RCC 7860 (cell line): ENCODE measurements around the gene TCF3.
"Not testable (repeated sequence)": the region's sequence is repeated elsewhere in the genome, so short reads cannot be mapped to it uniquely, and the experiment has no call there.

ENCODE experiments used
- DNase-seq: peaks from one replicate; pipeline ENCODE4 v3.0.0-alpha.2; 2015; ENCODE audit warnings: low spot score
- FAIRE-seq: peaks from 2 replicates; lab custom pipeline; 2012; peaks lifted over from hg19 to GRCh38; lab: Jason Lieb, UNC

The TCF3 gene

DNA sequence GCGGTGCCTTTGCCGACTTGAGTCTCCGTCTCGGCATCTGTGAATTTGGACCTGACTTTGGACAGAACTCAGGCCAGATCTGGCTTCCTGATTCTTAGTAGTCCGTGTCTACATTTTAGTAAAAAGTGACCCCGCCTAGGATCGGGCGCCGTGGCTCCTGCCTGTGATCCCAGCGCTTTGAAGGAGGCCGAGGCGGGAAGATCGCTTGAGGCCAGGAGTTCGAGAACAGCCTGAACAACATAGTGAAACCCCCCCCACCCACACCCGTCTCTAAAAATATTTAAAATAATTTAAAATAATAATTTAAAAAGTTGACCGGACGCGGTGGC, 849 bp upstream of the TCF3 start:
- no peak for FAIRE-seq

GRCh38 chr19:1651568-1652291, 685 bp downstream of the TCF3 start:
- FAIRE-seq (no peak), DNase-seq (no peak)

More for the DNA sequence above, 849 bp upstream of the TCF3 start:
- DNase-seq = no peak

GRCh38 chr19:1650650-1651567, 1.5 kb downstream of the TCF3 start:
- DNase-seq (no peak), FAIRE-seq (no peak)

DNA sequence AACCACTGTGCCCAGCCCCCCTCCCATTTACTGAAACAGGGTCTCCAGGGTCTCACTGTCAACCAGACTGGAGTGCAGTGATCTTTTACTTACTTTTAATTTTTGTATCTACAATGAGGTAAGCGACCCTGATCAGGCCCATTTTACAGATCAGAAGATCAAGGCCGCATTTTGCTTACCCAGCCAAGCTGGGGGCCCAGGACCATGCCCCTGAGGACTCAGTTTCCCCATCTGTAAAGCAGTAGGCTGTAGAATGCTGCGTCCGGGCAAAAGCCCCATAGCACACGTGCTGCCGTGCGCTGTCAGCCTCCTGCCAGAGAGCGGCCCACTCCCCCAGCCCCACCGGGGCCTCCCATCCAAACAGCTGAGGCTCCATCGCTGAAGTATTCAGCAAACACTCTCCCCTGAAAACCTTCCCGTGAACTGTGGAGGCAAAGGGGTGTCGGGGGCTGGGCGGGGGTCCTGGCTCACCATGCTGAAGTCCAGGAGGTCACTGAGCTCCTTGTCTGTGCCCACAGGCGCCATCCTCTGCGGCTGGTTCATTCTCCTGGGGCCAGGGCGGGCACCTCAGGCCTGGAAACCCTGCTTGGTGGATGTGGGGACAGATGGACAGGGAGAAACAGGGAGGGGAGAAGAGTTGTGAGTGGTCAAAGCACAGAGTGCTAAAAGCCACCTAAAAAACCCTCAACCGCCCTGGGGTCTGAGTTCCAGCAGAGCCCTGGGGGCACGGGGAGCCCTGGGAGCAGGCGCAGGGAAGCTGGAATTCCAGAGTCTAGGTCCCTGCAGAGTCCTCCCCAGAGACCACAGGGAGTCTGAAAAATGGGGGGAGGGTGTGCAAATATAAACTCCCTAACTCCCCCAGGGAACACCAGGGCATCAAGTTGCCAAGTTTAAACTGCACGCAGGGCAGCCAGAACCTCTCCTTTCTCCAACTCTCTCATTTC, 2.4 kb downstream of the TCF3 start:
- no peak for DNase-seq

DNA sequence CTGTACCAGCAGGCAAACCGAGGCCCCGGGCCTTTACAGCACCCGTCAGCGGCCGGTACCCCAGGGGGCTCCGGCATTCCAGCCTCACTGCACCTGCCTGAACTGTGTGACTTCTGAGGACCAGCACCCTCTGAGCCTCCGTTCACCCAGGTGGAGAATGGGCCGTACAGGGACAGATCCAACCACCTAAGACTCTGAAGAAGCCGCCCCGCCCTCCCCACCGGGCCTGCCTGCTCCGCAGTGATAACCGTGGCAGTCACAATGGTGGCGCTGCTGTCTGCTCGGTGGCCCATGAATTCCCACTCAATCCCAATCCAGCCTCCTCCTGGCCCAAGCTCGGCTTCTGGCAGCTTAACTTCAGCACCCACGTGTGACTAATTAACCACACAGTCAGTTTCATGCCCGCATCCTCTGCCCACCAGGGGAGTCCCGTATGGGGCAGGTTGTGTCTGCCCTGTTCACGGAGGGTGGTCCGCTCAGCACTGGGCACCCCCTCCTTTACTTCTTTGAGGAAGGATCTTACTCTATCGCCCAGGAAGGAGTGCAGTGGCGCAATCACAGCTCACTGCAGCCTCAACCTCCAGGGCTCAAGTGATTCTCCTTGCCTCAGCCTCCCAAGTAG, 3.4 kb downstream of the TCF3 start:
- peak; percentile 51 for DNase-seq
- FAIRE-seq = no peak

More for the DNA sequence above, 2.4 kb downstream of the TCF3 start:
- no peak for FAIRE-seq

DNA sequence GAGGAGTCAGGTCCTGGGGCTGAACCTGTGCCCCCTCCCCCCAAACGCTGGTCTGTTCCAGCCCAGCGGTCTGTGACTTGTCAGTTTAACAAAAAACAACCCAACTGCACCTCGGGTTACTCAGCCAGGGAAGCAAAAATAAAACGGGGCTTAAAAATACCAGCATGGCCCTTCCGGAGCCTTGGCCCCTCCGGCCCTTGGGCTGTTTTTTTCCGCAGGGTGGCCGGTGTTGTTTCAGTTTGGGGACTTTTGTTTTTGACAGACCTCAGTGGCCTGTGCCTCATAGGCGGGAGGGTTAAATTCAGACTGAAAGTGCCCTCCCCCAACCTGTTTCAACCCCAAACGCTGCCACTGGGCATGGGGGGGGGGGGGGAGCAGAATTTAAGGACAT, 4.0 kb downstream of the TCF3 start:
- FAIRE-seq = no peak
- no peak for DNase-seq

DNA sequence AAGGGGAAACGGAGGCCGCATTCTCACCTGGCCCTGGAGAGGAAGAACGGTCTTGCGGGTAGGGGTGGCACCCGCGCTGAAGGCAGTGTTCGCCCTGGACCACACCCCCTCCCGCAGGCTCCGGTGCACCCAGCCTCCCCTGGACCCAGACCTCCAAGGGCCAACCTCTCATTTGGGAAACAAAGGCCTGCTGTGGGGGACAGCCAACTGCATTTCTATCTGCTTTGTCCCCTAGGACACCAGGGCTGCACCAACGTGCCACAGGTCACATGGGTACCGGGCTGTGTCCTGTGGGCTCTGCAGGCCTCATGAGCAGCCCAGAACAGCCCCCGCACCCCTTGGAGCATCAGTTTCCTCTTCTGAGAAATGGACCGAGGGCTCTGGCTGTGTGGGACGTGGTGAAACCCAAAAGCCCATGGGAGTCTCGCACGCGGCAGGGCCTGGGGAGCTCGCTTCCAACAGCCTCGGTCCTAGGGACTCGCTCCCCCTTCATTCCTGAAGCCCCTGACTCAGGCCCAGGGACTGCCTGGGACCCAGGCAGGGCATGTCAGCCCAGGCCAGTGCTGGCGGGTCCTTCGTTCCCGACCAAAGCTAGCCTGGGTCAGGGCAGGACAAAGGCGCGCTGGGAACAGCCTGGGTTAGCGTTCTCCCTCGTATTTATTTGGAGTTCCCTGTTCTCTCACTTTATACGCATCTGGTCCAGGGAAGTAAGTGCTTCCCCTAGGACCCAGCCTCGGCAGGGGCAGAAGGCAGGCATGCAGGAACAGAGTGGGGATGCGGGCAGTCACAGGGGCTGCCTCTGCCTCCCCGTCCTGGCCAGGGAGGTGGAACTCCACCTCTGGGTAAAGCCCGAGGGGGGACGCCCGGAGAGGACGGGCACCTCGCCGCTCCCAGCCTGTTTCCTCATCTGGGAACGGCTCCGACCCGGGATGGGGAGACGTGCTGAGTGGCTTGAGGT, 4.6 kb downstream of the TCF3 start:
- FAIRE-seq = no peak
- DNase-seq = no peak

GRCh38 chr19:1646659-1647453, 5.6 kb downstream of the TCF3 start:
- no peak for FAIRE-seq
- no peak for DNase-seq

DNA sequence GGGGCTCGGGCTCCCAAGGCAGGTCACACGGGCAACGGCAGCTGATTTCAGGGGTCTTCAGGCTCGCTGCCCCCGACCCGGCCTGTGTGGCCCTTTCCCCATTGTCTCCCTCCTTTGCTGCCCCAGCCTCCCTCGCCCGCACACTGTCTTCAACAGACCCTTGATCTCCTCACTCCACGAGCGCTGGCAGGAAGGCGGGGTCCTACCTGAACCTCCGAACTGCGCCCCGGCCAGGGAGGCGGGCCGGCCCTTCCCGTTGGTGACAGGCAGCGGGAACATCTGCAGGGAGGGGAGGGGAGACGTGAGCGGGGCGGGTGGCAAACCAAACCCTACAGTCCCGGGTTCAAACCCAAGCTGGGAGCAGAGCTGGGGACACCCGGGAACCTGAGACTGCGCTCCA, 6.3 kb downstream of the TCF3 start:
- no peak for DNase-seq
- no peak for FAIRE-seq

GRCh38 chr19:1645299-1645698, 7.1 kb downstream of the TCF3 start:
- DNase-seq = no peak
- FAIRE-seq = no peak

GRCh38 chr19:1644070-1644469, 8.3 kb downstream of the TCF3 start:
- FAIRE-seq (no peak), DNase-seq (no peak)

- not testable (repeated sequence) for FAIRE-seq, DNase-seq
Measured at GRCh38 chr19:1640893-1641448, 11.4 kb downstream of the TCF3 start.

DNA sequence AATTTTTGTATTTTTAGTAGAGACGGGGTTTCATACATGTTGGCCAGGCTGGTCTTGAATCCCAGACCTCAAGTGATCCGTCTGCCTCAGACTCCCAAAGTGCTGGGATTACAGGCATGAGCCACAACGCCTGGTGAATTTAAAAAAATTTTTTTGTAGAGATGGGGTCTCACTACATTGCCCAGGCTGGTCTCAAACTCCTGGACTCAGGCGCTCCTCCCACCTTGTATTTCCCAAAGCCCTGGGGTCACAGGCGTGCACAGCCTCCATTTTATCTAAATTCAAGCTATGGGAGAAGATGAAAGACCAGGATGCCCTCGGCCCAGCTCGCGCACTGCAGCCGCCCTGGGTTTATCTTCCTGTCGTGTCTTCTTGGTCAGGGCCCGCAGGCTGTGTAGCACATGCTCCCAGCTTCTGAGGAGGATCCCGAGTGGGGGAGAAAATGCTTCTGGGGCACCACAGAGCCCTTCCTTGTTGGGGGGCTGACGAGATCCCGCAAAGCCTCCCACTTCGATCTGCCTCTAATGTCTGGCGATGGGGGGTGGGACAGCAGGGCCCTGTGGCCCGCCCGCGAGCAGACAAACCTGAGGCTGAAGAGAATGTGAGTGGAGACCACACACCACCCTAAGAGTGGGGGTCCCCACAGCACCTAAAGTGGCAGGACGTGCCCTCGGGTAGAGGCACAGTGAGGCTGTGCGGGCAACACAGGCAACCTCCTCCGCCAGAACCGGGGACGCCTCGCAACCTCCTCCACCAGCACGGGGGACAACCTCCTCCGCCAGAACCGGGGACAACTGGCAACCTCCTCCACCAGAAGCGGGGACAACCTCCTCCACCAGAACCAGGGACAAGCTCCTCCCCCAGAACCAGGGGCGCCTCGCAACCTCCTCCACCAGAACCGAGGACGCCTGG, 15.8 kb downstream of the TCF3 start:
- FAIRE-seq (no peak), DNase-seq (no peak)

DNA sequence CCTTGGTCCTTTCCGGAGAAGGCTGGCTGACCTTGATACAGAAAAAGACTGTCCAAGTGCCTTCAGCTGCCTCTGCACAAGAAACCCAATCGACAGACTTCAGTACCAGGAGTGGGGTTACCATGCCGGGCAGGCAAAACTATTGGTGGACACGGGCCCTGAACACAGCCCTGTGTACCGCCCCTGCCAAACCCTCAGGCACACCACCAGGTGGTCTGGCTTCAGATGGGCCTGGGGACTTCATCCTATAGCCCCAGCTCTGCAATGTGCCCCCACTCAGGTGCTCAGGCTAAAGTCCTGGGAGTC, 17.5 kb downstream of the TCF3 start:
- no peak for DNase-seq
- FAIRE-seq = no peak

GRCh38 chr19:1634242-1634937, 18.0 kb downstream of the TCF3 start:
- DNase-seq = no peak
- FAIRE-seq = no peak

GRCh38 chr19:1633269-1633826, 19.1 kb downstream of the TCF3 start:
- no peak for DNase-seq
- no peak for FAIRE-seq
